ENCODE measurements around the gene PARVA. TPM values are rescaled to one million over a fixed set of nuclear protein-coding genes. Genes with fewer than 3 reads are reported as not detected.

PARVA gene
- total RNA-seq, 1 experiment from 2014 or later: 10.4 TPM

GRCh38 chr11:12459374-12459773, 82.0 kb downstream of the PARVA start (continued):
- TF ChIP-seq AR (CRISPR knock-in tag; IDR thresholded peaks at IDR 0.05) (no peak), CDX4 (CRISPR knock-in tag; IDR thresholded peaks at IDR 0.05; ENCODE audit: borderline replicate concordance) (no peak)

- TF ChIP-seq ZNF532 (CRISPR knock-in tag; IDR thresholded peaks at IDR 0.05; ENCODE audit: borderline replicate concordance) (no peak), RORB (CRISPR knock-in tag; IDR thresholded peaks at IDR 0.05) (no peak), GTF2I (CRISPR knock-in tag; conservative IDR thresholded peaks at IDR 0.05) (no peak), USF1 (CRISPR knock-in tag; IDR thresholded peaks at IDR 0.05) (no peak), ZNF138 (CRISPR knock-in tag; conservative IDR thresholded peaks at IDR 0.05) (no peak), MYBL2 (CRISPR knock-in tag; IDR thresholded peaks at IDR 0.05) (no peak), MAX (CRISPR knock-in tag; IDR thresholded peaks at IDR 0.05) (no peak), ATF1 (CRISPR knock-in tag; IDR thresholded peaks at IDR 0.05) (no peak), ZNF416 (CRISPR knock-in tag; IDR thresholded peaks at IDR 0.05) (no peak), TEAD4 (CRISPR knock-in tag; IDR thresholded peaks at IDR 0.05) (no peak), RELA (CRISPR knock-in tag; IDR thresholded peaks at IDR 0.05; ENCODE audit: borderline replicate concordance) (no peak)
- TF ChIP-seq, protein P1, sequence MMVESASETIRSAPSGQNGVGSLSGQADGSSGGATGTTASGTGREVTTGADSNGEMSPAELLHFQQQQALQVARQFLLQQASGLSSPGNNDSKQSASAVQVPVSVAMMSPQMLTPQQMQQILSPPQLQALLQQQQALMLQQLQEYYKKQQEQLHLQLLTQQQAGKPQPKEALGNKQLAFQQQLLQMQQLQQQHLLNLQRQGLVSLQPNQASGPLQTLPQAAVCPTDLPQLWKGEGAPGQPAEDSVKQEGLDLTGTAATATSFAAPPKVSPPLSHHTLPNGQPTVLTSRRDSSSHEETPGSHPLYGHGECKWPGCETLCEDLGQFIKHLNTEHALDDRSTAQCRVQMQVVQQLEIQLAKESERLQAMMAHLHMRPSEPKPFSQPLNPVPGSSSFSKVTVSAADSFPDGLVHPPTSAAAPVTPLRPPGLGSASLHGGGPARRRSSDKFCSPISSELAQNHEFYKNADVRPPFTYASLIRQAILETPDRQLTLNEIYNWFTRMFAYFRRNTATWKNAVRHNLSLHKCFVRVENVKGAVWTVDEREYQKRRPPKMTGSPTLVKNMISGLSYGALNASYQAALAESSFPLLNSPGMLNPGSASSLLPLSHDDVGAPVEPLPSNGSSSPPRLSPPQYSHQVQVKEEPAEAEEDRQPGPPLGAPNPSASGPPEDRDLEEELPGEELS (CRISPR knock-in tag; IDR thresholded peaks at IDR 0.05): no peak
- Mint-ChIP-seq H3K9me3 (peaks cover 17% of the 10 kb centered on the region), H3K4me1 (peaks cover 5% of the 10 kb centered on the region), H3K27me3 (ENCODE audit: low read depth) (no peaks in the 10 kb centered on the region; the same call in 1 of the 2 replicates), H3K36me3 (peaks cover 11% of the 10 kb centered on the region), H3K4me3 (no peak overlapping the region), H3K27ac (no peak overlapping the region)
- DNase-seq (ENCODE audit: low spot score) (no peak), ATAC-seq (no peak)
- CTCF ChIA-PET: interaction anchor here (1.2 kb wide), 1 partner anchor 172 kb away, joined by 3 read pairs; no protein-coding TSS in a partner anchor
- POLR2A ChIA-PET: no interaction called here
Measured at GRCh38 chr11:12459865-12460444, 82.6 kb downstream of the PARVA start.

Data from WTC11 (cell line).